ENCODE measurements around the gene CDH23. TPM values are rescaled to one million over a fixed set of nuclear protein-coding genes. Genes with fewer than 3 reads are reported as not detected.

The CDH23 gene
- total and polyA plus RNA-seq, 2 of the 8 experiments (the other 6 are each of a cell fraction or from before 2014, with no cell fraction given), result 1.9 to 4.9 TPM

DNA sequence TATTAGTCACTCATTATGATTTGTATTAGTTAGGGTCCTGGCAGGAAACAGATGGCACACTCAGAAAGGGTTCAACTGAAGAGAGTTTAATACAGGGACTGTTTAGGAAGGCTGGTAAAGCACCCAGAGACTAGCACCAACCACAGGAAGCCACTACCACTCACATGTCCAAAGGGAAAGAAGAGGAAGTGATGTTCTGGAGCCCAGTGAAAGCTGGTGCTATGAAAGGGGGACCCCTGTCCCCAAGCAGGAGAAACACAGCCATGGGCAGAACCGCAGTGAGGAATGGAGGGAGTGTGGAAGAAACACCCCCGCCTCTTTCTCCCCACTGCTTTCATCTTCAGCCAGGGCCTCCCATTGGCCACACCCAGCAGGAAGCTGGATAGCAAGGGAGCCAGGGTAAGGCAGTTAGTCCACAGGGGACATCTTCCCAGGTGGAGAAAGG lies 379.8 kb downstream of the CDH23 start (continued):
- TF ChIP-seq MAX (IDR thresholded peaks at IDR 0.05), result no peak
- TF ChIP-seq BCL11A (IDR thresholded peaks at IDR 0.05; ENCODE audit: low read depth in 2 of 2, low read length in 2 of 2), result no peak
- TF ChIP-seq E2F6 (IDR thresholded peaks at IDR 0.05), result no peak
- TF ChIP-seq FOSL1 (IDR thresholded peaks at IDR 0.05; ENCODE audit: insufficient read depth, low read depth, low read length), result no peak
- TF ChIP-seq CREB1 (IDR thresholded peaks at IDR 0.05), result no peak
- no peak for TF ChIP-seq NANOG (IDR thresholded peaks at IDR 0.05; ENCODE audit: insufficient read depth, low read depth, low read length, poor library complexity, severe bottlenecking)
- TF ChIP-seq GTF2F1 (IDR thresholded peaks at IDR 0.05; ENCODE audit: borderline replicate concordance, low read depth, low read length), result no peak
- no peak for TF ChIP-seq RFX5 (IDR thresholded peaks at IDR 0.05; ENCODE audit: borderline replicate concordance, low read depth, low read length)
